CD4-positive, alpha-beta T cell treated with Interleukin-21 for 1 hour (primary cell): Measurements from ENCODE around the gene RANBP17.

Experiments used
- DNase-seq: peaks from one replicate; pipeline ENCODE4 v3.0.0-alpha.2; 2020

Gene RANBP17

DNA sequence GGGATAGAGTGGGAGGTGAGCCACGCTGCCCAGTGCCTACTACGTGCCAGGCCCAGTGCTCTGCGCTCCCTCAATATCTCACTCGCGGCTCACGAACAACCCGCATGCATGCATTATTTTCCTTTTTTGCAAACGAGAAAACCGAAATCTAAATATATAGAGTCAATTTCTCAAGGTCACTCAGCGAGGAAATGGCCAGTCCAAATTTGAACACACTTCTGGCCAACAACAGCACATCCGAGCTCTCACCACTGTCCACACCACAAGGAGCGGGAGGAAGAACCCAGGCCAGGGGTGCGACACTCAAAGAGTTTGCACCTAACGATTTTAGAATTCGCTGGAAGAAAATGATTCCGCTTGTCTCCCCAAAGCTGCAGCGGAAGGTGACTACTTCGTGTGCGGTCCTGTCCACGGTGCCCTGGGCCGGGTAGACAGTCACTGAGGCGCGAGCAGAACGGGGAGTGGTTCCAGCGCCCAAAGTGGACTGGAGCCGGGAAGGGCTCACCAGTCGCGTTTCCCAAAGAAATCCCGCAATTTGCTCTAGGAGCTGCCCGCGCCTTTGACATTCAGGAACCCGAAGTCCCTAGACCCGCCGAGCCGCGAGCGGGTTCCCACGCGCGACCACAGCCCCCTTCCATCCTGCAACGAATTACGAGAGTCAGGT is 446.1 kb downstream of the RANBP17 start:
- no peak for DNase-seq

DNA sequence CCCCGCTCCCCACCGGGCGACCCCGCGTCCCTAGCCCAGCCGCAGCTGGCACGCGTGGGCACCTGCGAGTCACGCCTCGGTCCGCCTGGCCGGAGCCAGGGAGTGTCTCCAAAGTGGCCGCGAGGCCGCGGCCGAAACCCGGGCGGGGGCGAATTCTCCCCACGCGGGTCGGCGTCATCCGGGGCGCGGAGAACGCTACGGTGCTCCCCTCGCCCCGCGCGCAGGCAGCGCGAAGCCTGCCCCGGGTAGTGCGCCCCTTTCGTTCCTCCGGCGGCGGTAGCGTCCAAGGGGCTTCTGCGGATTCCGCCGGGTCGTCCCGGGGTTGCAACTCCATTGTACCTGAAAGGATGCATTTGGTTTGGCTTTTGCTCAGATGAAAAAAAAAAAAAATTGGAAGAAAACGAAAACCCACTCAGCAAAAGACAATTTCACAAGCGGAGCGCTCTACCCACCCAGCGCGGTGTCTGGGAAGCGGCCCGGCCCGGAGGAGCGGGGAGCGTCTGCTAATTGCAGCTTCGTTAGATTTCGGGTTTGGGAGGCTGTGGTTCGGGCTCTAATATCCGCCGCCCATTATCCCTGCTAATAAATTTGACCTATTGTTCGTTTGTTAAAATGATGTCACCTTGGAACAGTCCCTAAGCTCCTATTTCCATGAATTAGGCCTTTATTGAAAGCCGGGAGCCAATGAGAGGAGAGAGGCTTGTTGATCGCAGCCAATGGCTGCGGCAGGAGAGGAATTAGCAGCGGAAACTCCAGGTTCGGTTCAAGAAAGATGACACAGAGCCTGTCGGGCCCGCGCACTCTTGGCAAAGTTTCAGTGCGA is 446.8 kb downstream of the RANBP17 start, which contains the start of gene TLX3:
Gene TLX3, plus strand, starts transcription at position 796 of the 823 bp plus-strand sequence. CDS start 118 bp downstream, outside the sequence.
- no peak for DNase-seq

DNA sequence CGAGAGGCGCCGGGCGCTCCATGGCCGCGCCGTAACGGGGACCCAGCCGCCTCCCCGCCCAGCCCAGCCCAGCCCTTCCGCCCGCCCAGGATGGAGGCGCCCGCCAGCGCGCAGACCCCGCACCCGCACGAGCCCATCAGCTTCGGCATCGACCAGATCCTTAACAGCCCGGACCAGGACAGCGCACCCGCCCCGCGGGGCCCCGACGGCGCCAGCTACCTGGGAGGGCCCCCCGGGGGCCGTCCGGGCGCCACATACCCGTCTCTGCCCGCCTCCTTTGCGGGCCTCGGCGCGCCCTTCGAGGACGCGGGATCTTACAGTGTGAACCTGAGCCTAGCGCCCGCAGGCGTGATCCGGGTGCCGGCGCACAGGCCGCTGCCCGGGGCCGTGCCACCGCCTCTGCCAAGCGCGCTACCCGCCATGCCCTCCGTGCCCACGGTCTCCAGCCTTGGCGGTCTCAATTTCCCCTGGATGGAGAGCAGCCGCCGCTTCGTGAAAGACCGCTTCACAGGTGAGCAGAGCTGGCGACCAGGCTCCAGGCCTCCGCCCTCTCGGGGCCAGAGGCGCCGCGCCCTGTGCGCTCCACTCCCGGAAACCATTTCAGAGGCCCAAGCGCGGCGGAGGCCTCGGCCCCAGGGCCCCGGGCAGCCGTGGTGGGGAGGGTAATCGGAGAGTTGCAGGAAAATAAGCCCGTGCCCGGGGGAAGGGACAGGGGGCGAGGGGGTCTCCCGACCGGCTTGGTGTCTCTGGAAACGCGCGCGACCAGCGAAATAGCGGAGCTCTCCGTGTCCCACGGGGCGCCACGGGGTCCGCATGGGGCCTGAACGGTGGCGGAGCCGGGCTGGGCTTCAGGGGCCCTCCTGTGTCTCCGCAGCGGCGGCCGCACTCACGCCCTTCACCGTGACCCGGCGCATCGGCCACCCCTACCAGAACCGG is 447.7 kb downstream of the RANBP17 start:
- DNase-seq, result no peak

GRCh38 chr5:171310212-171310818 is 448.5 kb downstream of the RANBP17 start:
- DNase-seq, result no peak

DNA sequence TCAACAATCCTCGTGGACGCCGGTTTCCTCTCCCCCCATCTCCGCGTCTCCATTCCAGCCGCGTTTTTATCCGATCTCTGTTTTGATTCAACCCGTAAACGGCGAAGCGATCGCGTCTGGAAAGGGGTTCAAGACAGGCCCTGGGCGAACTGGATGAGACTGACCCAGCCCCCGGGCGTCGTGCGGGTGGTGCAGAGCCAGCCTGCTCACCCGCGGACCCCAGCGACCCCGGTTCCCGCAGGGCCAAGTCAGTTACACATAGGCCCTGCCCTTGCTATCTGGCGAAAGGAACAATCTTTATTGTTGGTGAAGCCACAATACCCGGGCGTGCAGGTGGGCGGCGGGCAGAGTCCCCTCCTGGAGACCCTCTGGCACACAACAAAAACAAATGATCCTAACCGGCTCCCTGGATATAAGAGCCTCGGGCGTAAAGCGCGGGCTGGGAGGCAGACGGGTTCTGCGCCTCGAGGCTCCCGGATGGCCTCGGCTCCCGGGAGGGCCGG is 449.1 kb downstream of the RANBP17 start:
- no peak for DNase-seq

DNA sequence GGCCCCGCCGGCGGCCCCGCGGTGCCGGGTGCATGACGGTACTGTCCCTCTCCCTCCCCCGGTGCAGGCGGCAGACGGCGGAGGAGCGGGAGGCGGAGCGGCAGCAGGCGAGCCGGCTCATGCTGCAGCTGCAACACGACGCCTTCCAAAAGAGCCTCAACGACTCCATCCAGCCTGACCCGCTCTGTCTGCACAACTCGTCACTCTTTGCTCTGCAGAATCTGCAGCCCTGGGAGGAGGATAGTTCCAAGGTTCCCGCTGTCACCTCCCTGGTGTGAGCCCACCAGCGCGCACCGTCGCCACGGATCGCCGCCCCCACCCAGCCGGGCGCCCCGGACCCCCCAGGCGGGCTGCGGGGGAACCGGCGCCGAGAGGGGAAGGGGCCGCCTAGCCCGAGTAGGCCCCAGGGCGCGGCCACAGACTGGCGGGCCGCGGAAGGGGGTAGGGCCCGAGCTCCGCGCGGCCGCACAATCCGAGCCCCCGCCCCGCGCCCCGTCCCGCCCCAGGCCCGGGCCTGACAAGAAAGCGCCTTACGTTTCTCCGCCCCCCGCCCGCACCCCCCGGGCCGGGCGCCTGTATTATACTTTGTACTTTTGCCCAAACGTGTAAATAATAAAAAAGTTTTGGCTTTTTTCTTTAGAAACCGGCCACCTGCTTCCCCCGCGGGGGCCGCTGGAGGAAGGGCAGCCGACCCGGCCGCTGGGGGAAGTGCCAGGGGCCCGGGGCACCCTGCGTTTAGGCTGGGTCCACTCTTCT is 449.7 kb downstream of the RANBP17 start:
- no peak for DNase-seq

- no peak for DNase-seq
These were observed 450.5 kb downstream of the RANBP17 start for GRCh38 chr5:171312129-171312974.

DNA sequence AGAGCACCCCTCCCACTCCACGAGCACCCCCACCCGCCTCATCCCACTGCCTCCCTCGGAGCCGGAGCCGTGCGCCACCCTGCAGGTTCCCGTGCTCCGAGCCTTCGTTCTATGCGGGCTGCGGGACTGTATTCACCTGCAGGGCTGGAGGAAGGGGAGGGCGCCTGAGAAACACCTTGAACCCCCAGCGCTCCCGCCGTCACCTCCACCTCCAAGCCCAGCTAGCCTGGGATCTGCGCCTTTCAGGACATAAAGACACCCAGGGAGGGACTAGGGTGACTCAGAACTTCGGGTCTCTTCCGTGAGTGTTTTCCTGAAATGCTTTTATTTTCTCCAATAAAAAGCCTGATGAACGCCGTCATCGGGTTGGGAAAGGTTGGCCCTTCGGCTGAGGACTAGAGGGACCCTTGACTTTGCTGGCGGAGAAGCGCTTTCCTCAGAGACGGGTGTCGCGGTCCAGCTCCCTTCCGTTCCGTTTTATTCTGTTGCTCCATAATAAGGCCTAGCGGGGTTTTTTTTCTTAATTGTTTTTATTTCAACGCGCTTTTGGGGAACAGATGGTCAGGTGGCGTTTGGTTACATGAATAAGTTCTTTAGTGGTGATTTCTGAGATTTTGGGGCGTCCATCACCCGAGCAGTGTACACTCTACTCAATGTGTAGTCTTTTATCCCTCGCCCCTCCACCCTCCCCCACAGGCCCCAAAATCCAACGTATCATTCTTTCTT is 451.8 kb downstream of the RANBP17 start:
- no peak for DNase-seq

- no peak for DNase-seq
These were observed 453.0 kb downstream of the RANBP17 start for GRCh38 chr5:171314728-171315385.

DNA sequence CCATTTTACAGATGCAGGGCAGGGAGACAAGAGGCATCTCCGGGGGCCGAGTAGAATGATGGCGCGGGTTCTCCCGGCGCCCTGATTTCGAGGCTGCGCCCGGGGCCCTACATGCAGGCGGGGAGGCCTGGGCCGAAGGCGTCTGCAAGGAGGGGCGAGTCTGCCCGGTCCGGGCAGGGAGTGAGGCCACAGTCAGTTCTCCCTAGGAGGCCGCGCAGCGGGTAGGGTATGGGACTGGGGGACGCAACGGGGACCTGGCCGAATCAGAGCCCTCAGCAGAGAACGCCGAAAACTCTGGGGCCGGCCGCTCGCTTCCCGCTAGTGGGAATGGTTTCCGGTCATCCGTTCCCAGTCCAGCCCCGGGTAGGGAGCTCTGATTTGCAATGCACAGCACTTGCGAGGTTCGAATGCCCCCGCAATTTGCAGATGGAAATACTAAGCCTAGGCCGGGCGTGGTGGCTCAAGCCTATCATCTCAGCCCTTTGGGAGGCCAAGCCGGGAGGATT is 453.6 kb downstream of the RANBP17 start:
- no peak for DNase-seq

DNA sequence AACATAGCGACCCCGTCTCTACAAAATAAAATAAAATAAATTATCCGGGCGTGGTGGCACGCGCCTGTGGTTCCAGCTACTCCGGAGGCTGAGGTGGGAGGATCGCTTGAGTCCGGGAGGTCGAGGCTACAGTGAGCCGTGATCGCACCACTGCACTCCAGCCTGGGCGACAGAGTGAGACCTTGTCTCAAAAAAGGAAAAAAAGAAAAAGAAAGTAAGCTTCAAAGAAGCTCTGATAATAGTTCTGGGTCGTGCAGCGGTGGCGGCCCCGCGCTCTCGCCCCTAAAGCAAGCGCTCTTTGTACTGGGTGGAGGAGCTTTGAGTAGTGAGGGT is 454.1 kb downstream of the RANBP17 start:
- DNase-seq, result no peak

DNA sequence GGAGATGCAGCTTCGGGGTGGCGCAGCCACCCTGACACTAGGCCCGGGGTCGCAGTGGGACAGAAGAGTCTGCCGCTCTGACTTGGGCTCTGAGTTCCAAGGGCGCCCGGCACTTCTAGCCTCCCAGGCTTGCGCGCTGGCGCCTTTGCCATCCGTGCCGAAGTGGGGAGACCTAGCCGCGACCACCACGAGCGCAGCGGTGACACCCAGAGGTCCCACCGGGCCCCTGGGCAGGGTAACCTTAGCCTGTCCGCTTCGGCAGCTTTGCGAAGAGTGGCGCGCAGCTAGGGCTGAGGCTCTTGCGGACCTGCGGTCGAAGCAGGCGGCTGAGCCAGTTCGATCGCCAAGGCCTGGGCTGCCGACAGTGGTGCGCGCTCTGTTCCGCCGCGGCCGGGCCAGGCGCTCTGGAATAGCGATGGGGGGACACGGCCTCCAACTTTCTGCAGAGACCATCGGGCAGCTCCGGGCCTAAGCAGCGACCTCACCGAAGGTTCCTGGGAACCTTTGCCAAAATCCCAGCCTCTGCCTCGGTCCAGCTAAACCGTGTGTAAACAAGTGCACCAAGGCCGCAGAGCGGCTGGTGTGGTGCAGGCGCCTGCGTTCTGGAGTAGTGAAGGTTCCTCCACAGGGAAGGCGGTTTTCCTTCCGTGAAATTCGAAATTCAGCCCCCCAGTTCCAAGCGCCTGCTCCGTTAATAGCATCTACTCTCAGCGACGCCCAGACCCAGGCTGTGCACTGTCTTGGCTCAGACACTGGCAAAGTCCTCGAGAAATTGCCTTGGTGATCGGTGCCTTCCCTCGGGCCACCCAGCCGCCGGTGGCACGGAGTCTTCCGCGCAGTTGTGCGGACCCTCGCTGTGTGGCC is 454.7 kb downstream of the RANBP17 start:
- no peak for DNase-seq

DNA sequence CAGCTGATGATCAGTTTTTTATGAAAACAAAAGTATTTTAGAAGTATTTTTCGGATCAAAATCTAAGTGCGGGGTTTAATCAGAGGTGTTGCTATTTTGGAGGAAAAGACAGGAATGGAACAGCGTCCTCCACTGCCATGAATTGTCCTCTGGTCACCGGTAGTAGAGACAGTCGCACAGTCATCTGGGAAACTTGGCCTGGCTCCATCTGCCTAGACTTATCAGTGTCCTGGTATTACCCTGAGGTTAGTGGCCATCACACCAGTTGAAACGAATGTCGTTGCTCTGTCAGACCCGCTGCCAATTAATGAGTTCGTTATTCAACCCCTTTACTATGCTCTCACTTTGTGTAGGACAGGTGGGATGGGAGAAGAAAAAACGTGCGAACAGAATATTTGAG is 455.4 kb downstream of the RANBP17 start:
- DNase-seq, result no peak

- no peak for DNase-seq
These were observed 456.2 kb downstream of the RANBP17 start for GRCh38 chr5:171318026-171318425.

GRCh38 chr5:171321447-171321846 is 459.6 kb downstream of the RANBP17 start:
- DNase-seq, result no peak

DNA sequence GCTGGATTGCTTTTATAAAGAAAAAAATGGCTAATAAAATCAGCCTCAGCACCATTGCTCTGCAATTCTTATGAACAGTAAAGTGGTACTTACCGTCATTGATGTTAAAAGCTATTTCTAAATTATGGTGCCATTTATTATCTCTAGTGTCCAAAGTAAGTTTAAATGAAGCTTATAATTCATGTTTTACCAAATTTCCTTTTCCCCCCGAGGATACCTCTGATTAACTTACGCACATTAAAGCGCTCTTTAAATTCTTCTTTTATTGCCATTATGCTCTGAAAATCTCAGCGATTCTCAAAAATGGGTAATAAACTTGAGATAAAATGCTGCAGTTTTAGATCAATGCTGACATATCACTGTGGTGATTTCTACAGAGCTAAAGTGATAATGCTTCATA is 460.7 kb downstream of the RANBP17 start:
- DNase-seq, result no peak

DNA sequence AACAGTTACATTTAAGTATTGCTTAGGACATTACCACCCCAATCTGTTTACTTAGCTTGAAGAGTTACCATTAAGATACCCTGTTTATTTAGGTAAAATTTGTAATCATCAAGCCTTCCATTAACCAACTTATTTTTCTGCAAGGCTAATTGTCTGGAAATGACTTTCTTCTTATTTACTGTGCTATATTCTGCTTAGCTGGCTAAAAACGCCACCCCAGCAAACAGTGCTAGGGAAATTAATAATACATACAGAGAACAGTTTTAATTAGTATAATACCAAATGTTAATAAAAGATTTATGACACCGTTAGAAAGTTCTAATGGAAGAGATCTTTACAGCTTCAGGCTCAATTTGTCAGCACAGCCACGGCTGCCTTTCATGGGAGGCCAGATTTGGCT is 461.2 kb downstream of the RANBP17 start:
- DNase-seq, result no peak
